Thyroid gland (tissue), 4 donors: ENCODE measurements around the gene RTN4R. TPM values are rescaled to one million over a fixed set of nuclear protein-coding genes. Genes with fewer than 3 reads are reported as not detected.

Source experiments
- DNase-seq, 2 donors: peaks; one replicate each; pipeline ENCODE4 v3.0.0-alpha.2; 2019
- H3K27ac ChIP-seq, 3 donors: fragments of 200-600 bp; sonication (generic); 1 replicate in 2 of 3; 2 replicates in 1 of 3; pipeline ENCODE4 v1.5.1; 2016 to 2019; ENCODE audit warnings: mild to moderate bottlenecking in 1 of 3, moderate library complexity in 1 of 3
- H3K27me3 ChIP-seq: fragments of 200-600 bp; sonication (generic); one replicate; pipeline ENCODE4 v1.5.1; 2019
- H3K36me3 ChIP-seq, 2 donors: fragments of 200-600 bp; sonication (generic); one replicate each; pipeline ENCODE4 v1.5.1; 2016 to 2019
- H3K4me1 ChIP-seq, 2 donors: fragments of 200-600 bp; sonication (generic); one replicate each; pipeline ENCODE4 v1.5.1; 2017 to 2019
- H3K4me3 ChIP-seq, 3 donors: fragments of 200-600 bp; sonication (generic); replicated peaks in 1 of 3; 1 replicate in 2 of 3; 2 replicates in 1 of 3; pipeline ENCODE4 v1.5.1; 2016; ENCODE audit warnings: mild to moderate bottlenecking in 1 of 3
- H3K9me3 ChIP-seq: fragments of 200-600 bp; sonication (generic); one replicate; pipeline ENCODE4 v1.5.1; 2017
- CTCF ChIP-seq, 6 experiments: fragments of 200-600 bp in 3 of 6; fragments of 450-650 bp in 3 of 6; sonication (generic) in 3 of 6; IDR thresholded peaks; one replicate each; pipeline ENCODE4 v1.5.1; 2016 to 2019; ENCODE audit warnings: antibody characterized with exemption in 6 of 6, mild to moderate bottlenecking in 2 of 6, inconsistent platforms in 1 of 6, moderate library complexity in 1 of 6
- POLR2A ChIP-seq, 2 donors: fragments of 450-650 bp; IDR thresholded peaks; one replicate each; pipeline ENCODE4 v1.6.1; 2017; ENCODE audit warnings: antibody characterized with exemption in 2 of 2, mild to moderate bottlenecking in 2 of 2, moderate library complexity in 1 of 2
- WGBS, 2 donors: methylation state at CpG; one replicate each; pipeline ENCODE4 v1.1.5; 2017; 5-methylcytosine and 5-hydroxymethylcytosine counted together
- intact Hi-C: fragments of 100-400 bp; cut with DNase I; formaldehyde crosslinking; loops from one replicate; pipeline ENCODE4 v1.15.1; 2023
- total RNA-seq, 4 donors: library from RNA; depleted of rRNA; stranded (reverse); fragments of >200 nt; gene quantifications; one replicate each; pipeline ENCODE4 v1.2.3, GENCODE V29; 2016

The RTN4R gene
- total RNA-seq, 4 donors from 2014 or later: 4.0 to 8.6 (median 5.9) TPM

DNA sequence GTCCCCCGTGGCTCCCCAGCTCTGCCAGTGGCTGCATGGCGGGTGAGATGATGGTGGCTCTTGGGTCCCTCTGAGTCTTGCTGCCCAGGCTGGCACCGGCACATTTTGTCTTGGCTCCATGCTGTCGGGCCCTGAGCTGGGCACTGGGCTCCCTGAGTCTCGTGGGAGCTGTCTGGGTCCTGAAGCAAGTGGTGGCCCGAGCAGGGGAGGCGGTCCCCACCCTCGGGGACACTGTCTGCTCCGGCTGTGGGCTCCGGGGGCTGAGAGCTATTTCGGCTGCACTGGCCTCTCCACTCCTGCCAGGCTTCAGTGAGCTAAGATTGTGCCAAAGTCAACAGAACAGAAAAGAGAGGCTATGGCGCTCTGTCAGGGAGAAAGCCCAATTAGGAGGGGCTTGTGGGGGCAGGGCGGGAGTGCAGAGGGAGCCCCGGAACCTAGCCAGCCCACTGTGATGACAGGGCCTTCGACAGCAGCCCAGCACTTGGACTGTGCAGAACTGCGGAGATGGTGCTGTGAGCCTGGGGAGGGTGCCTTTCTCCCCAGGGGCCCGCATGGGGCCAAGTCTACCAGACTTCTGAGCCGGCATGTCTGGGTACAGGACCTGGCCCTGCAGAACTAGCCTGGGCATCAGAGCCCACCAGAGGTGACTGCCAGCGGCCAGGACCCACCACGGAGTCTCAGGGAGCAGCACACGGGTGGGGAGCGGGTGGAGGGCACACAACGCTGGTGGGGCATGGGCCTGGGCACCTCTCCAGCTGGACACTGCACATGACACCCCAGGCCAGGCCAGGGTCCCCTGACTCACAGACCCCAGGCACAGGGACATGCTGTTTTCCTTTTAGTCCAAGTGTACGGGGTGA lies 38.0 kb downstream of the RTN4R start:
- H3K27ac ChIP-seq: peak overlapping the region; percentile 50 to 61 (median 55)
- H3K36me3 ChIP-seq: no peaks in the 10 kb centered on the region
- H3K4me1 ChIP-seq: peaks cover 66 to 72% of the 10 kb centered on the region in 2 donors
- intact Hi-C loops: no loop called here
- no peaks in the 10 kb centered on the region for H3K9me3 ChIP-seq
- DNase-seq: peak; percentile 97 to 98
- 26 to 32% methylated on average over 15 to 21 of the region's 24 CpGs for WGBS, 2 donors
- no peak overlapping the region for H3K4me3 ChIP-seq
- H3K27me3 ChIP-seq: no peaks in the 10 kb centered on the region
- TF ChIP-seq POLR2A (IDR thresholded peaks at IDR 0.05) (peak in 1 of 2 donors; percentile 42), CTCF (IDR thresholded peaks at IDR 0.05) (no peak)

- Histone ChIP-seq H3K9me3 (no peaks in the 10 kb centered on the region), H3K27me3 (no peaks in the 10 kb centered on the region), H3K27ac (peak overlapping the region in 2 of 3 donors; percentile 28 to 30), H3K4me3 (no peak overlapping the region), H3K4me1 (peaks cover 66 to 72% of the 10 kb centered on the region in 2 donors), H3K36me3 (no peaks in the 10 kb centered on the region)
- no peak for TF ChIP-seq CTCF (IDR thresholded peaks at IDR 0.05)
- no peak for TF ChIP-seq POLR2A (IDR thresholded peaks at IDR 0.05)
- intact Hi-C loops: no loop called here
- DNase-seq: no peak
- WGBS, 2 donors: 88 to 100% methylated on average over 1 to 4 of the region's 5 CpGs
Observed at GRCh38 chr22:20228939-20229272, 39.2 kb downstream of the RTN4R start.

DNA sequence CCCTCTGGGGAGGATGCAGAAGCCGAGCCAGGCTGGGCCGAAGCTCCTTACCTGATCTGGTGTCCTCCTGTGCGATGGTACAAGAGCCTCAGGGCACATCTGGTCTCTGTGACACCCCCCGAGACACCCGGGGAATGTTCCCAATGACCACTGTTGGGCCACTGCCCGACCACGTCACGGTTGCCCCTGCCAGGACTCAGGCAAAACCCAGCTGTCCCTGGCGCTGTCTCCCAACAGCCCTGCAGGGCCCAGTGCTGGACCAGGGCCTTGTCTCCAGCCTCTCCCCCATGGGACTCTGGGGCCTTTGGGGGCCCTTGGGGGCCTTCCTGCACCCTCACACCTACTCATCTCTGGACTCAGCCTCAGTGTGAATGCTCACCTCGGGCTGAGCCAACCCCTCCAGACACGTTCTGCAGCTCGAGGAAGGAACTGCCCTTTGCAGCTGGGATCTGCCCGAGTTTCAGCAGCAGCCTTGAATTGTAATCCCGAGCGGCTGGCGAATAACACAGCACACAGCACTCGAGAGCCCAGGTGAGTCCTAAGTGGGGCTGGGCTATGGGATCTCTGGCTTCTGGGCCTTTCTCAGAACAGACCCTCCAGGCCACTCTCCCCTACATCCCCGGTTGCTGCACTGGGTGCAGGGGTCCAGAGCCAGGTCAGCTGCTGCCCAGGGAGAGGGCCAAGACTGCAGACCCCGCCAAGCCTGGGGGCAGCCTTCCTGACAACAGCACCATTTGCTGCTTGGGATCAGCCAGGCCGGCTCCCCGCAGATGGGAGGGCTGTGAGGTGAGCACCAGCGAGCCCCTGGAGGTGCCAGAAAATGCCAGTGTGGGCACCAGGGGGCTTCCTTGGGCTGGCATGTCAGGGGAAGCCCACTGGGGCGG lies 39.8 kb downstream of the RTN4R start:
- peak; percentile 55 to 60 for DNase-seq
- H3K9me3 ChIP-seq: no peaks in the 10 kb centered on the region
- no peaks in the 10 kb centered on the region for H3K27me3 ChIP-seq
- H3K36me3 ChIP-seq: no peaks in the 10 kb centered on the region
- WGBS, 2 donors: 66 to 68% methylated on average over 13 to 15 of the region's 23 CpGs
- intact Hi-C loops: no loop called here
- H3K27ac ChIP-seq: peak overlapping the region in 1 of 3 donors; percentile 30
- H3K4me3 ChIP-seq: no peak overlapping the region
- H3K4me1 ChIP-seq: peaks cover 66 to 72% of the 10 kb centered on the region in 2 donors
- TF ChIP-seq CTCF (IDR thresholded peaks at IDR 0.05) (no peak), POLR2A (IDR thresholded peaks at IDR 0.05) (no peak)

DNA sequence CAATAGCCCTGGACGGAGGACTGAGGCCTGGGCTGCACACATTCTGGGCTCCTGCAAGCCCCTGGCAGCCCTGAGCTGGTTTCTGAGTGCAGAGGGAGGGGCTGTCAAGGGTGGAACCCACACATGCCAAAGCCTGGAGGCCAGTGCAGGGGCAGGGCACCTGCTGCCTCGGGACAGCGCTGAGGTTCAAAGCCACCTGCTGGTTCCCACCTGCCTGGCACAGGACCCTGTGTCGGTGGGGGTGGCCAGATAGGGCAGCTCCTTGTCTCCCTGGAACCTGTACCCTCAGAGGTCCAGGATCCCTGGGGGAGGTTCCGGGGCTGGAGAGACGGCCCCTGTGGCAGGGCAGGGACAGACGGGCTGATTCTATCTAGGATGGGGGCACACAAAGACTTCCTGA lies 40.8 kb downstream of the RTN4R start:
- intact Hi-C loops: no loop called here
- TF ChIP-seq CTCF (IDR thresholded peaks at IDR 0.05) (no peak), POLR2A (IDR thresholded peaks at IDR 0.05) (no peak)
- no peaks in the 10 kb centered on the region for H3K9me3 ChIP-seq
- 50 to 66% methylated on average over 1 to 6 of the region's 7 CpGs for WGBS, 2 donors
- peak in 1 of 2 donors; percentile 38 for DNase-seq
- H3K4me1 ChIP-seq: peaks cover 67 to 72% of the 10 kb centered on the region in 2 donors
- H3K4me3 ChIP-seq: no peak overlapping the region
- H3K36me3 ChIP-seq: no peaks in the 10 kb centered on the region
- H3K27ac ChIP-seq: no peak overlapping the region
- no peaks in the 10 kb centered on the region for H3K27me3 ChIP-seq
